ENCODE data around the gene NACAD. TPM values are rescaled to one million over a fixed set of nuclear protein-coding genes. Genes with fewer than 3 reads are reported as not detected.

Gene NACAD
- total and polyA plus RNA-seq, 2 of the 4 experiments (the other 2 are of a cell fraction): 0.54 to 2.2 TPM

- WGBS, 2 experiments (ENCODE audit: extremely low coverage in 2 of 2, insufficient read length in 1 of 2): no CpG with 5 or more reads among the region's 4 CpGs
- Histone ChIP-seq H2BK15ac (ENCODE audit: low read depth, low read length) (no peak overlapping the region), H3K4me3 (ENCODE audit: insufficient read depth, low read depth, low read length) (no peak overlapping the region), H2BK120ac (ENCODE audit: low read depth, low read length) (no peak overlapping the region), H3K36me3 (ENCODE audit: control insufficient read depth, insufficient read depth, low read length) (no peaks in the 10 kb centered on the region), H3K9ac (ENCODE audit: low read depth, low read length) (no peak overlapping the region), H3K27me3 (ENCODE audit: control insufficient read depth, insufficient read depth, low read length) (peaks cover 27% of the 10 kb centered on the region), H4K8ac (ENCODE audit: low read depth in 2 of 2, low read length in 2 of 2) (no peak overlapping the region), H4K91ac (ENCODE audit: insufficient read depth, low read depth, low read length) (no peak overlapping the region), H4K20me1 (ENCODE audit: insufficient read depth, low read length) (no peaks in the 10 kb centered on the region), H3K23ac (ENCODE audit: low read depth, low read length) (no peak overlapping the region), H2BK20ac (ENCODE audit: low read depth, low read length) (no peak overlapping the region), H3K4me1 (ENCODE audit: control insufficient read depth, insufficient read depth, low read length) (no peaks in the 10 kb centered on the region), H2AK9ac (replicated peaks; ENCODE audit: low read depth, low read length, poor library complexity) (no peak overlapping the region), H4K5ac (ENCODE audit: low read depth, low read length) (no peak overlapping the region), H3K18ac (ENCODE audit: low read depth, low read length) (no peak overlapping the region), H3K4ac (ENCODE audit: low read depth, low read length) (no peak overlapping the region), H3K27ac (ENCODE audit: insufficient read depth, low read length) (no peak overlapping the region), H3K9me3 (ENCODE audit: control insufficient read depth, insufficient read depth, low read length) (no peaks in the 10 kb centered on the region), H3K56ac (ENCODE audit: extremely low read depth, insufficient read depth, low read length) (no peak overlapping the region), H3K9me1 (ENCODE audit: insufficient read depth, low read length) (no peaks in the 10 kb centered on the region), H2BK5ac (ENCODE audit: low read depth, low read length, poor library complexity, severe bottlenecking) (no peak overlapping the region), H3K79me1 (ENCODE audit: low read depth in 1 of 2, low read length in 2 of 2) (no peaks in the 10 kb centered on the region), H2AFZ (replicated peaks; ENCODE audit: low read length, poor library complexity) (no peak overlapping the region), H3K4me2 (ENCODE audit: low read depth, low read length) (no peak overlapping the region), H2AK5ac (ENCODE audit: low read depth, low read length) (no peak overlapping the region), H3K14ac (replicated peaks; ENCODE audit: low read depth, low read length) (no peak overlapping the region)
- DNase-seq (no peak), ATAC-seq (ENCODE audit: low read depth) (no peak)
- no TSS peak for BruUV-seq (replicated peaks)
- dilution Hi-C loops (cut with HindIII; ENCODE audit: low sequenced_read_pairs, unreplicated experiment) (no loop called here), intact Hi-C loops (cut with micrococcal nuclease) (no loop called here), in situ Hi-C loops (cut with MboI; ENCODE audit: low sequenced_read_pairs) (no loop called here)
- ChIA-PET POLR2A (ENCODE audit: unreplicated experiment) (no interaction called here), CTCF (no interaction called here)
- TF ChIP-seq CHD1 (IDR thresholded peaks at IDR 0.05; ENCODE audit: low read depth, low read length): no peak
- no peak for TF ChIP-seq RCOR1 (IDR thresholded peaks at IDR 0.05; ENCODE audit: insufficient replicate concordance, low read length)
- no peak for TF ChIP-seq ELK1 (IDR thresholded peaks at IDR 0.05; ENCODE audit: borderline replicate concordance, low read depth, low read length)
- no peak for TF ChIP-seq CTCF (conservative IDR thresholded peaks at IDR 0.05; ENCODE audit: low read depth, low read length)
- no peak for TF ChIP-seq RFX5 (IDR thresholded peaks at IDR 0.05; ENCODE audit: low read depth, low read length)
- TF ChIP-seq MXI1 (IDR thresholded peaks at IDR 0.05; ENCODE audit: borderline replicate concordance, low read depth, low read length): no peak
- TF ChIP-seq BHLHE40 (IDR thresholded peaks at IDR 0.05; ENCODE audit: low read depth, low read length): no peak
- no peak for TF ChIP-seq POLR2A (IDR thresholded peaks at IDR 0.05; ENCODE audit: low read depth, low read length)
- TF ChIP-seq MAFK (IDR thresholded peaks at IDR 0.05; ENCODE audit: low read depth, low read length): no peak
- TF ChIP-seq FOS (IDR thresholded peaks at IDR 0.05; ENCODE audit: low read depth, low read length): no peak
- TF ChIP-seq NFE2L2 (IDR thresholded peaks at IDR 0.05; ENCODE audit: low read depth, low read length): no peak
- no peak for TF ChIP-seq CEBPB (IDR thresholded peaks at IDR 0.05; ENCODE audit: low read depth, low read length)
- TF ChIP-seq MAZ (IDR thresholded peaks at IDR 0.05; ENCODE audit: borderline replicate concordance, low read depth, low read length): no peak
- TF ChIP-seq USF2 (IDR thresholded peaks at IDR 0.05; ENCODE audit: low read depth, low read length): no peak
- no peak for TF ChIP-seq SMC3 (IDR thresholded peaks at IDR 0.05; ENCODE audit: low read depth, low read length)
- no peak for TF ChIP-seq RAD21 (IDR thresholded peaks at IDR 0.05; ENCODE audit: low read length)
Measured at GRCh38 chr7:45117582-45117981, 28.8 kb upstream of the NACAD start.
